Natural killer cell treated with Interleukin-12 subunit alpha and Interleukin-12 subunit beta and Interleukin-15 and Interleukin-18, amount 100 ng/mL, for 72 hours (primary cell): ENCODE measurements around the gene CES4A. TPM values are rescaled to one million over a fixed set of nuclear protein-coding genes. Genes with fewer than 3 reads are reported as not detected.
A peak's percentile ranks its signal among the peaks of the same experiment; 100 is the strongest.
"Not testable (repeated sequence)": the region's sequence is repeated elsewhere in the genome, so short reads cannot be mapped to it uniquely, and the experiment has no call there.

ENCODE experiments used
- ATAC-seq, 2 donors: fragments of 150-1000 bp; cut with Tn5 transposase in 1 of 2; sonication (Bioruptor Pico), chemical (Tn5 transposase) in 1 of 2; 2 replicates each; pipeline ENCODE4 v1.10.0; 2021
- DNase-seq: peaks from one replicate; pipeline ENCODE4 v3.0.0; 2022; ENCODE audit warnings: low spot score
- H3K27ac Mint-ChIP-seq, 2 donors: 1 replicate in 1 of 2; 2 replicates in 1 of 2; pipeline ENCODE4 v1.8.0; 2022; ENCODE audit warnings: mixed read lengths in 2 of 2, mild to moderate bottlenecking in 1 of 2, moderate library complexity in 1 of 2
- H3K27me3 Mint-ChIP-seq, 2 donors: 1 replicate in 1 of 2; 2 replicates in 1 of 2; pipeline ENCODE4 v1.8.0; 2022; ENCODE audit warnings: mixed read lengths in 2 of 2
- H3K36me3 Mint-ChIP-seq: one replicate; pipeline ENCODE4 v1.8.0; 2022; ENCODE audit warnings: mixed read lengths
- H3K4me1 Mint-ChIP-seq, 2 donors: 1 replicate in 1 of 2; 2 replicates in 1 of 2; pipeline ENCODE4 v1.8.0; 2022; ENCODE audit warnings: low read depth in 2 of 2, mixed read lengths in 2 of 2, mild to moderate bottlenecking in 1 of 2
- H3K4me3 Mint-ChIP-seq: one replicate; pipeline ENCODE4 v1.8.0; 2022; ENCODE audit warnings: mixed read lengths
- H3K9me3 Mint-ChIP-seq: 2 replicates; pipeline ENCODE4 v1.8.0; 2022; ENCODE audit warnings: mixed read lengths
- total RNA-seq, 2 donors: library from RNA; stranded (reverse); gene quantifications; one replicate each; pipeline ENCODE4 v1.2.3, GENCODE V29; 2022

CES4A gene
- total RNA-seq, 2 donors from 2014 or later, result 6.5 to 8.2 TPM

DNA sequence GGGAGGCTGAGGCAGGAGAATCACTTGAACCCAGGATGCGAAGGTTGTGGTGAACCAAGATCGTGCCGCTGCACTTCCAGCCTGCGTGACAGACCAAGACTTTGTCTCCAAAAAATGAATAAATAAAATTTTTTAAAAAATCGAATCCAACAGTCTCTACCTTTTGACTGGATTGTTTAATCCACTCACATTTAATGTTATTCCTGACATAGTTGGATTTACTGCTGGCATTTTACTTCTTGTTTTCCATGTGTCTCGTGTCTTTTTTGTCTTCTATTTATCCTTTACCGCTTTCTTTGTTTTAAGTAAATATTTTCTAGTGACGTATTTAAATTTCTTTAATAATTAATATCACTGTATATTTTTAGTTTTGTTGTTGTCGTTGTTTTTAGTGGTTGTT is 5.4 kb upstream of the CES4A start:
- H3K9me3 Mint-ChIP-seq, result no peaks in the 10 kb centered on the region
- no peak overlapping the region for H3K4me3 Mint-ChIP-seq
- DNase-seq (no peak), ATAC-seq (no peak)
- H3K27ac Mint-ChIP-seq, result no peak overlapping the region
- no peaks in the 10 kb centered on the region for H3K27me3 Mint-ChIP-seq
- H3K36me3 Mint-ChIP-seq, result no peaks in the 10 kb centered on the region
- H3K4me1 Mint-ChIP-seq, result peaks cover 21 to 30% of the 10 kb centered on the region in 2 donors

DNA sequence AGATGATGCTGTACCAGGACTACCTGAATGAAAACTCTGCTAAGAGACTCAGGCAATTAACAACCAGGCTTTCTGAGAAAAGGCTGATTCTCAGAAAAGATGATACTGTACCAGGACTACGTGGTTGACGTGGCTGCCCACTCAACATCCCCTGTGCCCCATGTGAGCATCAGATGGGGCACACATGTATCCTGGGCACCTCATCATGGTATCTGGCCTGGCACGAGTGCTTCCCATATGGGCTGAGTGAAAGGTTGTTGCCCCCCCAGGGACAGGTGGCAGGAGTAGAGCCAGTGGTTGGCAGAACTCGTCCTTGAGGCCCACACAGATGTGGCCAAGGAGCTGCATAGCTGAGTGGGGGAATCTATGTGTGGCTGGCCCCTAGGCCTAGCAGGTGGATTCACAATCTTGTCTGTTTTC is 3.5 kb upstream of the CES4A start:
- Mint-ChIP-seq H3K4me3 (peak overlapping the region; percentile 71), H3K9me3 (no peaks in the 10 kb centered on the region), H3K4me1 (peaks cover 21 to 30% of the 10 kb centered on the region in 2 donors), H3K27ac (peak overlapping the region; percentile 97 to 98), H3K27me3 (no peaks in the 10 kb centered on the region), H3K36me3 (no peaks in the 10 kb centered on the region)
- ATAC-seq, result peak; percentile 86 to 92
- peak; percentile 70 for DNase-seq

DNA sequence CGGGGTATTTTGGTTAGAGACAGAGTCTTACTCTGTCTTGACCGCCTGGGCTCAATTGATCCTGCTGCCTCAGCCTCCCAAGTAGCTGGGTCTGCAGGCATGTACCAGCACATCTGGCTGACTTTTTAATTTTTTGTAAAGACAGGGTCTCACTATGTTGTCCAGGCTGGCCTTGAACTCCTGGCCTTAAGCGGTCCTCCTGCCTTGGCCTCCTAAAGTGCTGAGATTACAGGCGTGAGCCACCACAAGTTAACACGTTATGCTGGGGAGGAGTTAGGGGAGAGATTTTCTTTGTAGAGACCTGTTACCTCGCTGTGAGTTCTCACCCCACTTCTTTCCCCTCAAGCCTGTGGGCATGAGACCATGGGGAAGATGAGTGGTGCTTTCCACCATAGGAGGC is 1.8 kb upstream of the CES4A start:
- H3K36me3 Mint-ChIP-seq, result no peaks in the 10 kb centered on the region
- H3K9me3 Mint-ChIP-seq, result no peaks in the 10 kb centered on the region
- DNase-seq, result no peak
- peak in 1 of 2 donors; percentile 36 for ATAC-seq
- no peaks in the 10 kb centered on the region for H3K27me3 Mint-ChIP-seq
- peak overlapping the region; percentile 65 to 90 for H3K27ac Mint-ChIP-seq
- peaks cover 21 to 30% of the 10 kb centered on the region in 2 donors for H3K4me1 Mint-ChIP-seq
- H3K4me3 Mint-ChIP-seq, result no peak overlapping the region

DNA sequence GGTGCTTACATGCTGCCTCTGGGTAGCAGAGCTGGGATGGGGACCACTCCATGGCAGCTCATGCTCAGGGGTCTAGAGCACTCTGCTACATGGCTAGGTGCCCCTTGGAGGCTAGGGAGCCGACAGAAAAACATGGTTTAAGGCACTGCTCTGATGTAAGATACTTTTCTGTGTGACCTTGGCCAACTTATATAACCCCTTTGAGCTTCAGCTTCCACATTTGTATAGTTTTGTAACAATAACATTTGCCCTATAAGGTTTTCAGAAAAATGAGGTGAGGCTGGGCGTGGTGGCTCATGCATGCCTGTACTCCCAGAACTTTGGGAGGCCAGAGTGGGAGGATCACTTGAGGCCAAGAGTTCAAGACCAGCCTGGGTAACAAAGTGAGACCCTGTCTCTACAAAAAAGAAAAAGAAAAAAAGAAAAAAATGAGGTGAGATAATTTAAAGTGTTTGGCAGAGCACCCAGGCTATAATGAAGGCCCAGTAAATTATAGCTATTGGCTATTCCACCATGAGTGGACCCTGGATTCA is 3.2 kb downstream of the CES4A start:
- no peaks in the 10 kb centered on the region for H3K36me3 Mint-ChIP-seq
- no peaks in the 10 kb centered on the region for H3K9me3 Mint-ChIP-seq
- H3K4me3 Mint-ChIP-seq, result no peak overlapping the region
- ATAC-seq (no peak), DNase-seq (no peak)
- H3K27ac Mint-ChIP-seq, result peak overlapping the region in 1 of 2 donors; percentile 60
- H3K27me3 Mint-ChIP-seq, result no peaks in the 10 kb centered on the region
- H3K4me1 Mint-ChIP-seq, result peaks cover 5 to 8% of the 10 kb centered on the region in 2 donors

DNA sequence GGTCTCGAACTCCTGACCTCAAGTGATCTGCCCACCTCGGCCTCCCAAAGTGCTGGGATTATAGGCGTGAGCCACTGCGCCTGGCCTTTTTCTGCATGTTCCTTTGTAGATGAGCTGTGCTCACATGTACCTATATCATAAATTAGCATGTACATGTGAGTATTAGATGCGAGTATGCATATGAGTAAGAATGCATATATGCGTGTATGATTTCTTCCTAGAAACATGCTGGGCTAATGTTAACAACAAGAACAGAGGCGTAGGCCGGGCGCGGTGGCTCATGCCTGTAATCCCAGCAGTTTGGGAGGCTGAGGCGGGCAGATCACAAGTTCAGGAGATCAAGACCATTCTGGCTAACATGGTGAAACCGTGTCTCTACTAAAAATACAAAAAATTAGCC is 5.2 kb downstream of the CES4A start:
- not testable (repeated sequence) for H3K4me3 Mint-ChIP-seq

DNA sequence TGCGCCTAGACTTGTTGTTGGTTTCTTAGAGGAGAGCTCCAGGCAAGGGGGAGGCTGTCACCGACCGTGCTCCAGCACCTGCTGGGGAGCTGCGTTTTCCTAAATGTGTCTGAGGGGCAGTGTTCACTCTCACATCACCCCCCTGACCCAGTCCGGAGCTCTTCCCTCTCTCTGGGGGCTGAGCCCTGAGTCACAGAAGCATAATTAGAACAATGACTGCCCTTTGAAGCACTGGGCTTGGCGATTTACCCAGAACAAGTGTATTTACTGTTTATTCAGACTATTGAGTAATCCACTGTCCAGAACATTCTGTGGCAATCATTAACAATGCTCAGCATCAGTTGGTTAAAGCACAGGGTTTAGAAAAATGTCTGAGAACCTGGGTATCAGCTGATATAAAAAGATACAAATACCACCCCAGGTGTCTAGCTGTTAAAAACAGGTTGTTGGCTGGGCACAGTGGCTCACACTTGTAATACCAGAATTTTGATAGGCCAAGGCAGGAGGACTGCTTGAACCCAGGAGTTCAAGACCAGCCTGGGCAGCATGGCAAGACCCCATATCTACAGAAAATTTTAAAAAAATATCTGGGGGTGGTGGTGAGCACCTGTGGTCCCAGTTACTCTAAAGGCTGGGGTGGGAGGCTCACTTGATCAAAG is 8.1 kb downstream of the CES4A start:
- Mint-ChIP-seq H3K36me3 (no peaks in the 10 kb centered on the region), H3K4me1 (peaks cover 9 to 14% of the 10 kb centered on the region in 2 donors), H3K9me3 (no peaks in the 10 kb centered on the region), H3K27ac (no peak overlapping the region), H3K27me3 (no peaks in the 10 kb centered on the region), H3K4me3 (no peak overlapping the region)
- DNase-seq (no peak), ATAC-seq (no peak)

More for the DNA sequence above, 5.2 kb downstream of the CES4A start:
- DNase-seq, ATAC-seq, H3K36me3 Mint-ChIP-seq, H3K27me3 Mint-ChIP-seq, H3K9me3 Mint-ChIP-seq, H3K4me1 Mint-ChIP-seq: not testable (repeated sequence)
- H3K27ac Mint-ChIP-seq, result peak overlapping the region in 1 of 2 donors; percentile 55

DNA sequence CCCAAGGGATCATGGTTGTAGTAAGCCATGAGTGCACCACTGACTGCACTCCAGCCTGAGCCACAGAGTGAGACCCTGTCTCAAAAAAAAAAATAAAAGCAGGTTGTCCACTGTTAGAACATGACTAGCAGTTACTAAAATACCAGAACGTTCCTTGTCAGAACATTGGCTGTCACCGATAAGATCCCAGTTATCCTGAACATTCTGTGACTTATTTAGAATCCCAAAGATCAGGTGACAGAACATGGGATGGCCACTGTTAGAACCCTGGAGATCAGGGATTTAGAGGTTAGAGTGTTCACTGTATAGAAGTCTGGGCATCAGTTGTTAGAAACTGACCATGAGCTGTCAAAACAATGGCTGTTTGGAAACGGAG is 8.6 kb downstream of the CES4A start:
- Mint-ChIP-seq H3K4me1 (peaks cover 15 to 19% of the 10 kb centered on the region in 2 donors), H3K4me3 (no peak overlapping the region), H3K36me3 (no peaks in the 10 kb centered on the region), H3K27me3 (peaks cover 0 to 2% of the 10 kb centered on the region in 2 donors), H3K27ac (peak overlapping the region in 1 of 2 donors; percentile 2), H3K9me3 (no peaks in the 10 kb centered on the region)
- ATAC-seq (no peak), DNase-seq (no peak)

DNA sequence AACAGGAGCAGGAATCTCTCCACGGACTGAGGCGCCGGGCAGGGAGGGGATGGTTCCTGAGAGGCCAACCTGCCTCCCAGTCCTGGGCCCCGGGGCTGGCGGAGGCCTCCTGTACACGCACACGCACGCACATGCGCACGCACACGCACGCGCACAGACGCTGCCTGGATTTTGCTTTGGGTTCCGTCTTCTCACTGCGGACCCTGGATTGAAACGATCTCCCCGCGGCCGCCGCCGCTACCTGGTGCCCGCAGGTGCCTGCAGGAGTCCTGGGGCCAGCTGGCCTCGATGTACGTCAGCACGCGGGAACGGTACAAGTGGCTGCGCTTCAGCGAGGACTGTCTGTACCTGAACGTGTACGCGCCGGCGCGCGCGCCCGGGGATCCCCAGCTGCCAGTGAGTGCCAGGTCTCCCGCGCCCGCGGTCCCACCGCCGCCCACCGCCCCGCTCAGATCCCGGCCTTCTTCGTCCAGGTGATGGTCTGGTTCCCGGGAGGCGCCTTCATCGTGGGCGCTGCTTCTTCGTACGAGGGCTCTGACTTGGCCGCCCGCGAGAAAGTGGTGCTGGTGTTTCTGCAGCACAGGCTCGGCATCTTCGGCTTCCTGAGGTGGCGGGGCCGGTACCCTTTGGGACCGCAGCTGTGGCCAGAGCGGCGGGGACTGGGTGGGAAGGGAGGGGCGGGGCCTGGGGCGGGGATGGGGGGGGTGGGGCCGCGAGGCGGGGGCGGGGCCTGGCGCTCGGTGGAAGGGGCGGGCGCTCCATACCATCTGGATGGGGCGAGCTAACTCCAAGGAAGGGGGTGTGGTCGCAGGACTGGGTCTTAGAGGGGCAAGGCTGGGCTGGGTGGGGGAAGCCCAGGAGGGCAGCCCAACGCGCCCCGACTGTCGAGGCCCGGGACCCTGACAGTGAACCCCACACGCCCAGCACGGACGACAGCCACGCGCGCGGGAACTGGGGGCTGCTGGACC is 12.3 kb downstream of the CES4A start:
- Mint-ChIP-seq H3K4me1 (peaks cover 16 to 22% of the 10 kb centered on the region in 2 donors), H3K27me3 (peaks cover 0 to 9% of the 10 kb centered on the region in 2 donors), H3K36me3 (no peaks in the 10 kb centered on the region), H3K4me3 (peak overlapping the region; percentile 51), H3K9me3 (no peaks in the 10 kb centered on the region), H3K27ac (peak overlapping the region; percentile 1 to 54)
- DNase-seq, result no peak
- peak; percentile 63 to 78 for ATAC-seq

DNA sequence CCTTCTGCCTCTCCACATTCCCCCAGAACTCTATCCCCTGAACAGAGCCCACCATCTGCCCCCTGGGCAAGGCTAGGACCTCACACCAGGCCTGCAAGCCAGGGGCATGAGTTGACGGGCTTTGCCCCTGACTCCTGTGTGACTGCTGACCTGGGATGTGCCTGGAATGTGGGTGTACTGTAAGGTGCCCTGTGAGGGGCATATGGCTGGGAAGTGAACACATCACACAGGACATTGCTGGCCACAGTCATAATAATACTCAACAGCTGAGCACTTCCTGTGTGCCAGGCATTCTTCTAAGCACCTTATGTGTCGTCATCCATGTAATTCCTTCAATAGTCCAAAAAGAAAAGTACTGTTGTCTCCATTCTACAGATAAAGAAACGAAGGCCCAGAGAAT is 13.3 kb downstream of the CES4A start:
- no peak for ATAC-seq
- H3K9me3 Mint-ChIP-seq, result no peaks in the 10 kb centered on the region
- H3K4me1 Mint-ChIP-seq, result peaks cover 16 to 22% of the 10 kb centered on the region in 2 donors
- peaks cover 0 to 9% of the 10 kb centered on the region in 2 donors for H3K27me3 Mint-ChIP-seq
- H3K27ac Mint-ChIP-seq, result peak overlapping the region in 1 of 2 donors; percentile 76
- peak overlapping the region; percentile 53 for H3K4me3 Mint-ChIP-seq
- no peaks in the 10 kb centered on the region for H3K36me3 Mint-ChIP-seq
- no peak for DNase-seq

DNA sequence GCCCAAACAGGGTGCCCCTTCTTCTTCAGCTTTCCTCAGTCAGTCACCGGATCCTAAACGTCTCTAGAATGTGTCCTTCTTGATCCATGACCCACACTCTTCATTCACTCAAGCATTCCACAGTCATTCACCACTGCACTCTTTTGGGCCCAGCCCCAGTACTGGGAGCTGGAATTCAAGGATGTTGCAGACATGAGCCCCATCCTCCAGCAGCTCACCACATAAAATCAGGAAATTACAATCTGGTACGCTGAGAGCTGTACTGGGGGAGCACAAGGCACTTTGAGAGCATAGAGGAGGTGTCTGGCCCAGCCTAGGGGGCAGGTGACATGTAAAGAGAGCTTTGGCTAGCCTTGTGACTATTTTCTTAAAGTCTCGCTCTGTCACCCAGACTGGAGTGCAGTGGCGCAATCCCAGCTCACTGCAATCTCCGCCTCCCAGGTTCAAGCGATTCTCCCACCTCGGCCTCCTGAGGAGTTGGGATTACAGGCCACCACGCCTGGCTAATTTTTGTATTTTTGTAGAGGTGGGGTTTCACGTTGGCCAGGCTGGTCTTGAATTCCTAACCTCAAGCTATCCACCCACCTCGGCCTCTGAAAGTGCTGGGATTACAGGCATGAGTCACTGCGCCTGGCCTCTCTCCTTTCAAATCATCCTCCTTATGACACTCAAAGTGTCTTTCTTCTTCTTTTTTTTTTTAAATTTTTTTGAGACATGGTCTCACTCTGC is 18.7 kb downstream of the CES4A start:
- Mint-ChIP-seq H3K27me3 (peaks cover 0 to 7% of the 10 kb centered on the region in 2 donors), H3K9me3 (no peaks in the 10 kb centered on the region), H3K4me3 (no peak overlapping the region), H3K36me3 (no peaks in the 10 kb centered on the region), H3K27ac (peak overlapping the region in 1 of 2 donors; percentile 33), H3K4me1 (peaks cover under 1 to 2% of the 10 kb centered on the region in 2 donors)
- ATAC-seq (no peak), DNase-seq (no peak)

DNA sequence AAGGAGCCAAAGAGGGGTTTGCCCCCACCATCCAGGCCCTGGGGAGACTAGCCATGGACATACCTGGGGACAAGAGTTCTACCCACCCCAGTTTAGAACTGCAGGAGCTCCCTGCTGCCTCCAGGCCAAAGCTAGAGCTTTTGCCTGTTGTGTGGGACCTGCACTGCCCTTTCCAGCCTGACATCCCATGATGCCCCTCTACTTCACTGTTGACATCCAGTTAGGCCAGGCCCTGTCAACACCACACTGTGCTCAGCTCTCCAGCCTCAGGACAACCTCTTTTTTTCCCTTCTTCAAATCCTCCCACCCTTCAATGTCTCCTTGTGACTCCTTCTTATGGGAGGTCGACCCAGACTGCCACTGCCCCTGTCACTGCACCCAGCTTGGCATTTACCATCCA is 20.8 kb downstream of the CES4A start:
- no peak for DNase-seq
- Mint-ChIP-seq H3K9me3 (no peaks in the 10 kb centered on the region), H3K4me1 (no peaks in the 10 kb centered on the region), H3K27ac (no peak overlapping the region), H3K27me3 (peaks cover 0 to 2% of the 10 kb centered on the region in 2 donors), H3K4me3 (no peak overlapping the region), H3K36me3 (no peaks in the 10 kb centered on the region)
- no peak for ATAC-seq

DNA sequence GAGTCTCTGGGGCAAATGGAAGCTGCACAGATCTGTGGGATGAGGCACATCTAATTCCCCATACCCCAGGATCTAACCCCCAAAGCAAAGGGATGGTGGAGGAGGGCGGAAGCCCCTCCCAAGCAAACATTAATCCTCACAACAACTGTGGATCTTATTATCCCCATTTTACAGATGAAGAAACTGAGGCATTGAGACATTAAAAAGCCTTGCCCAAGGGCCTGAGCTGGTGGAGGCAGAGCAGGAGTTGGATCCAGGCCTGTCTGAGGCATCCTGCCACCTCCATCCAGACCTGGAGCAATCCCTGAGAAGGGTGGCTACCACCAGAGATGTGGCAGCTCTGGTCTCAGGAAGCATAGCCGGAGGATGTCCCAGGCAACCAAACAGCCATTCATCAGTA is 22.9 kb downstream of the CES4A start:
- DNase-seq (no peak), ATAC-seq (no peak)
- Mint-ChIP-seq H3K4me3 (no peak overlapping the region), H3K4me1 (peaks cover 0 to 2% of the 10 kb centered on the region in 2 donors), H3K27me3 (peaks cover 7 to 8% of the 10 kb centered on the region in 2 donors), H3K9me3 (no peaks in the 10 kb centered on the region), H3K27ac (no peak overlapping the region), H3K36me3 (no peaks in the 10 kb centered on the region)

DNA sequence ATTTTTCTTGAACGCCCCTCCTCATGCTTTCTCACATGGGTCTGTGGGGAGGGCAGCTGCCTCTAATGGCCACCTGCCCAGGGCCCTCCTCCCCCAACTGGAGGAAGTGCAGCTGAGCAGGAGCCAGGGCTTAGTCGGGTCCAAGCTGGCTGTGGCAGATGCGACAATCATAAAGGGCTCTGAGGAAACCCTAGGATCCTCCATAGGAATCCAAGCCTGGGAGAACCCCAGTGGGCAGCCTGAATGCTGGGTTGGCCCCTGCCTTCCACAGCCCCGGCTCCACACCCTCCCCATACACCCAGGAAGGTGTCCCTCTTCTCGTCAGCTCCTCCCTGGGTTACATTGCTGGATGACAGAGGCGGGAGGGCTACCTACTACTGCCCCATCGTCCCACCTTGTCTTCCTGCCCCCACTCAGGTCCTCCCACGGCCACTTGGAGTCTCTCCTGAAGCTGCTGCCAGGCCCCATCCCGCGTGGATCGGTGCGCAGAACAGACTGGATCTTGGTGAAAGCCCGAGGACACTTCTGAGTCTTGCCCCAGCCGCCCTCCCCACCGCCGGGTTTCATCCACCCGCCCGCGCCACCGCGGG is 24.9 kb downstream of the CES4A start:
- no peak overlapping the region for H3K27ac Mint-ChIP-seq
- H3K4me3 Mint-ChIP-seq, result no peak overlapping the region
- no peaks in the 10 kb centered on the region for H3K36me3 Mint-ChIP-seq
- DNase-seq (no peak), ATAC-seq (no peak)
- peaks cover 0 to 2% of the 10 kb centered on the region in 2 donors for H3K4me1 Mint-ChIP-seq
- no peaks in the 10 kb centered on the region for H3K9me3 Mint-ChIP-seq
- peaks cover 6 to 7% of the 10 kb centered on the region in 2 donors for H3K27me3 Mint-ChIP-seq
